Neural cell (in vitro differentiated cells): Measurements from ENCODE around the gene PABPC1L. TPM values are rescaled to one million over a fixed set of nuclear protein-coding genes. Genes with fewer than 3 reads are reported as not detected.

Experiments
- H2AFZ ChIP-seq: fragments of 200-600, 300-800 bp; sonication (generic), shearing (Covaris generic); 2 replicates; pipeline ENCODE4 v1.6.0; 2014; ENCODE audit warnings: low read depth, mild to moderate bottlenecking, antibody characterized with exemption, low read length, moderate library complexity
- H3F3A ChIP-seq: fragments of 200-600 bp; shearing (Covaris generic); 2 replicates; pipeline ENCODE4 v1.6.1; 2016; ENCODE audit warnings: mild to moderate bottlenecking, moderate library complexity, mixed read lengths, antibody characterized with exemption, low read length; ENCODE audit not compliant: insufficient read depth, poor library complexity, severe bottlenecking
- H3K27ac ChIP-seq: fragments of 200-600, 300-800 bp; sonication (generic), shearing (Covaris generic); 2 replicates; pipeline ENCODE4 v1.5.1; 2014; ENCODE audit warnings: mild to moderate bottlenecking, low read length, moderate library complexity
- H3K27me3 ChIP-seq: fragments of 300-800, 200-600 bp; sonication (generic), shearing (Covaris generic); 2 replicates; pipeline ENCODE4 v1.6.0; 2014; ENCODE audit warnings: mild to moderate bottlenecking, low read depth, low read length, moderate library complexity; ENCODE audit not compliant: insufficient read depth
- H3K36me3 ChIP-seq: fragments of 300-800, 200-600 bp; sonication (generic), shearing (Covaris generic); 2 replicates; pipeline ENCODE4 v1.5.1; 2014; ENCODE audit warnings: mild to moderate bottlenecking, antibody characterized with exemption, low read length, moderate library complexity; ENCODE audit not compliant: insufficient read depth
- H3K4me2 ChIP-seq: fragments of 300-800, 200-600 bp; sonication (generic), shearing (Covaris generic); 2 replicates; pipeline ENCODE4 v1.6.0; 2014; ENCODE audit warnings: mild to moderate bottlenecking, low read length
- H3K4me3 ChIP-seq: fragments of 300-800, 200-600 bp; sonication (generic), shearing (Covaris generic); 2 replicates; pipeline ENCODE4 v1.5.1; 2014; ENCODE audit warnings: mild to moderate bottlenecking, low read length, moderate library complexity
- H3K79me2 ChIP-seq: fragments of 200-600 bp; shearing (Covaris generic); replicated peaks from 2 replicates; pipeline ENCODE4 v1.6.0; 2014; ENCODE audit warnings: mild to moderate bottlenecking, low read length, moderate library complexity; ENCODE audit not compliant: insufficient read depth
- H3K9ac ChIP-seq: fragments of 300-800, 200-600 bp; sonication (generic), shearing (Covaris generic); 2 replicates; pipeline ENCODE4 v1.6.1; 2016; ENCODE audit warnings: mild to moderate bottlenecking, low read length, mixed read lengths
- H3K9me2 ChIP-seq: fragments of 200-600 bp; shearing (Covaris generic); 2 replicates; pipeline ENCODE4 v1.6.1; 2016; ENCODE audit warnings: mild to moderate bottlenecking, low read length, mixed read lengths; ENCODE audit not compliant: insufficient read depth
- H3K9me3 ChIP-seq: fragments of 200-600, 300-800 bp; sonication (generic), shearing (Covaris generic); 2 replicates; pipeline ENCODE4 v1.6.1; 2016; ENCODE audit warnings: mild to moderate bottlenecking, mixed run types, low read length, moderate library complexity, mixed read lengths
- H4K20me1 ChIP-seq: fragments of 200-600 bp; shearing (Covaris generic); 2 replicates; pipeline ENCODE4 v1.6.1; 2016; ENCODE audit warnings: mild to moderate bottlenecking, mixed run types; ENCODE audit not compliant: insufficient read depth
- CTCF ChIP-seq: fragments of 450-650 bp; IDR thresholded peaks from 2 replicates; pipeline ENCODE4 v1.5.1; 2014; ENCODE audit warnings: antibody characterized with exemption, mild to moderate bottlenecking, moderate library complexity; ENCODE audit not compliant: poor library complexity, severe bottlenecking
- EP300 ChIP-seq: fragments of 450-650 bp; conservative IDR thresholded peaks from 2 replicates; pipeline ENCODE4 v1.6.1; 2014; ENCODE audit warnings: antibody characterized with exemption, mild to moderate bottlenecking, moderate library complexity; ENCODE audit not compliant: poor library complexity, severe bottlenecking
- EZH2 ChIP-seq: fragments of 200-600, 300-800 bp; shearing (Covaris generic), sonication (generic); IDR thresholded peaks from 2 replicates; pipeline ENCODE4 v1.6.1; 2014; ENCODE audit warnings: antibody characterized with exemption, low read length, borderline replicate concordance, mild to moderate bottlenecking; ENCODE audit not compliant: insufficient read depth, poor library complexity, severe bottlenecking
- MXI1 ChIP-seq: fragments of 450-650 bp; conservative IDR thresholded peaks from 2 replicates; pipeline ENCODE4 v1.6.1; 2014; ENCODE audit warnings: antibody characterized with exemption, mild to moderate bottlenecking; ENCODE audit not compliant: poor library complexity, severe bottlenecking
- POLR2AphosphoS5 ChIP-seq: IDR thresholded peaks from 2 replicates; pipeline ENCODE4 v1.6.1; 2012
- RAD21 ChIP-seq: fragments of 450-650 bp; conservative IDR thresholded peaks from 2 replicates; pipeline ENCODE4 v1.6.1; 2014; ENCODE audit warnings: antibody characterized with exemption, mild to moderate bottlenecking, moderate library complexity
- REST ChIP-seq: IDR thresholded peaks from 2 replicates; pipeline ENCODE4 v1.6.1; 2012; ENCODE audit warnings: borderline replicate concordance
- SMC3 ChIP-seq: fragments of 450-650 bp; conservative IDR thresholded peaks from 2 replicates; pipeline ENCODE4 v1.6.1; 2014; ENCODE audit warnings: antibody characterized with exemption, mild to moderate bottlenecking, moderate library complexity; ENCODE audit not compliant: poor library complexity
- TAF1 ChIP-seq: IDR thresholded peaks from 2 replicates; pipeline ENCODE4 v1.6.1; 2012; ENCODE audit warnings: low read depth
- polyA plus RNA-seq: library from polyadenylated mRNA; depleted of rRNA; stranded (reverse); fragments of >200 nt; gene quantifications from 2 replicates; pipeline ENCODE4 v1.2.3, GENCODE V29; 2014

Gene PABPC1L
- polyA plus RNA-seq, 1 donor from 2014 or later = 3.6 TPM

GRCh38 chr20:44948513-44948912, 38.7 kb downstream of the PABPC1L start:
- Histone ChIP-seq H3K9me3 (no peaks in the 10 kb centered on the region), H3F3A (no peaks in the 10 kb centered on the region), H4K20me1 (no peaks in the 10 kb centered on the region), H3K4me3 (no peak overlapping the region), H3K4me2 (no peak overlapping the region), H3K9ac (no peak overlapping the region), H3K9me2 (no peaks in the 10 kb centered on the region), H3K36me3 (peaks cover 7% of the 10 kb centered on the region), H3K79me2 (no peaks in the 10 kb centered on the region), H3K27ac (no peak overlapping the region), H2AFZ (no peak overlapping the region), H3K27me3 (no peaks in the 10 kb centered on the region)
- TF ChIP-seq MXI1 = no peak
- no peak for TF ChIP-seq RAD21
- TF ChIP-seq EP300 = no peak
- TF ChIP-seq REST = no peak
- TF ChIP-seq CTCF = no peak
- TF ChIP-seq POLR2AphosphoS5 = no peak
- no peak for TF ChIP-seq EZH2
- TF ChIP-seq TAF1 = no peak
- no peak for TF ChIP-seq SMC3

GRCh38 chr20:44950368-44950767, 40.5 kb downstream of the PABPC1L start:
- H3K4me2 ChIP-seq = no peak overlapping the region
- H3K9me3 ChIP-seq = no peaks in the 10 kb centered on the region
- no peak overlapping the region for H3K4me3 ChIP-seq
- H3F3A ChIP-seq = no peaks in the 10 kb centered on the region
- H3K79me2 ChIP-seq = no peaks in the 10 kb centered on the region
- no peak overlapping the region for H3K27ac ChIP-seq
- no peaks in the 10 kb centered on the region for H4K20me1 ChIP-seq
- no peaks in the 10 kb centered on the region for H3K9me2 ChIP-seq
- no peaks in the 10 kb centered on the region for H3K27me3 ChIP-seq
- no peak overlapping the region for H2AFZ ChIP-seq
- TF ChIP-seq SMC3 = no peak
- no peak overlapping the region for H3K9ac ChIP-seq
- peaks cover 12% of the 10 kb centered on the region for H3K36me3 ChIP-seq

GRCh38 chr20:44952731-44953130, 42.9 kb downstream of the PABPC1L start:
- no peaks in the 10 kb centered on the region for H4K20me1 ChIP-seq
- TF ChIP-seq EZH2 (no peak), SMC3 (no peak), MXI1 (no peak), EP300 (no peak), RAD21 (no peak), TAF1 (no peak), REST (no peak), POLR2AphosphoS5 (no peak), CTCF (no peak)
- no peaks in the 10 kb centered on the region for H3K9me3 ChIP-seq
- peaks cover 12% of the 10 kb centered on the region for H3K36me3 ChIP-seq
- no peaks in the 10 kb centered on the region for H3K27me3 ChIP-seq
- no peak overlapping the region for H3K4me2 ChIP-seq
- H3K79me2 ChIP-seq = no peaks in the 10 kb centered on the region
- no peak overlapping the region for H3K9ac ChIP-seq
- H2AFZ ChIP-seq = no peak overlapping the region
- H3K4me3 ChIP-seq = no peak overlapping the region
- no peaks in the 10 kb centered on the region for H3K9me2 ChIP-seq
- no peaks in the 10 kb centered on the region for H3F3A ChIP-seq
- no peak overlapping the region for H3K27ac ChIP-seq
